D721Med (cell line): ENCODE results near the gene ZBTB49.

ENCODE experiments used
- DNase-seq: peaks from one replicate; pipeline ENCODE4 v3.0.0; 2011; ENCODE audit warnings: low spot score; ENCODE audit not compliant: insufficient read length
- FAIRE-seq: peaks from 2 replicates; lab custom pipeline; 2011; peaks lifted over from hg19 to GRCh38; lab: Jason Lieb, UNC
- CTCF ChIP-seq: IDR thresholded peaks from 2 replicates; pipeline ENCODE4 v1.5.1; 2012; ENCODE audit warnings: mild to moderate bottlenecking, control low read depth; ENCODE audit not compliant: insufficient read depth; ENCODE audit errors: missing control alignments

Gene ZBTB49

DNA sequence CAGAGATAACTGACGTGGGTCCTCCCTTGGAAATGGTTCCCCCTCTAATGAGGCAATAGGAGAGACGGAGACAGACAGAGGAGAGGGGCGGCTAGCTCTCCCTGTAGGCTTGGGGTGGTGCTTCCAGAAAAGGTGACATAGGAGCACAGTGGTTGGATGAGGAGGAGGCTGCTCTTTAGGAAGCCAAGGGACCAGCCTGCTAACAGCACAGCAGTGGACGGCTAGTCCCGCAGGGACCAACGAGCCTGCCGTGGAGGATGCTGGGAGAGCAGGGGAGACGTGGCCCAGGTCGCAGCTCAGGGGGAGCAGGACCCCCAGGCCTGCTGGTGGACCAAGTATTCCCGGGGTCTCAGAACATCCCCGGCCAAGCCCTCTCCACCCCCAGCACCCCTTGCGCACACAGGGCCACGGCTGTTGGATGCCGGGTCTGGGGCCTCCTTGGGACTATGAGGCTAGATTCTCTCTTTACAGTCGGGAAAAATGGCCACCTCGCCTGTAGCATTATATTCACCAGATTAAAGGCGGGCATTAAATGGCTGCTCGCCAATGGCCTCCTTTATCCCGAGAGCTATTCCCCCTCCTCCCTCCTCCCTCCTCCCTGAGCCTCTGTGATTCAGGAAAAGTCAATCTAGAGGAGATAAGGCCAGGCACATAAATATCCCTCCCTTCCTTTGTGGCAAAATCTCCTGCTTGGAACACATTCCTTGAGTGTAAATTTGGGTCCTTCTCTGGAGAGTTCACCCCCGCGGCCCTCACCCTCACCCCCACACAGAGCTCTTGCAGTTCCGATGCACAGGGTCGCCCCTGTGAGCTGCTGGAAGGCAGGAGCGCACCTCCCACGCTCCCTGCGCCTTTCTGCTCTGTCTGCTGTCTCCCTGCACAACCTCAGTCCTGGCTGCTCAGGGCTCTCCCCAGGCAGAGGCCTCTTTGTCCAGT lies 66.3 kb downstream of the ZBTB49 start:
- TF ChIP-seq CTCF: no peak
- FAIRE-seq (no peak), DNase-seq (no peak)

DNA sequence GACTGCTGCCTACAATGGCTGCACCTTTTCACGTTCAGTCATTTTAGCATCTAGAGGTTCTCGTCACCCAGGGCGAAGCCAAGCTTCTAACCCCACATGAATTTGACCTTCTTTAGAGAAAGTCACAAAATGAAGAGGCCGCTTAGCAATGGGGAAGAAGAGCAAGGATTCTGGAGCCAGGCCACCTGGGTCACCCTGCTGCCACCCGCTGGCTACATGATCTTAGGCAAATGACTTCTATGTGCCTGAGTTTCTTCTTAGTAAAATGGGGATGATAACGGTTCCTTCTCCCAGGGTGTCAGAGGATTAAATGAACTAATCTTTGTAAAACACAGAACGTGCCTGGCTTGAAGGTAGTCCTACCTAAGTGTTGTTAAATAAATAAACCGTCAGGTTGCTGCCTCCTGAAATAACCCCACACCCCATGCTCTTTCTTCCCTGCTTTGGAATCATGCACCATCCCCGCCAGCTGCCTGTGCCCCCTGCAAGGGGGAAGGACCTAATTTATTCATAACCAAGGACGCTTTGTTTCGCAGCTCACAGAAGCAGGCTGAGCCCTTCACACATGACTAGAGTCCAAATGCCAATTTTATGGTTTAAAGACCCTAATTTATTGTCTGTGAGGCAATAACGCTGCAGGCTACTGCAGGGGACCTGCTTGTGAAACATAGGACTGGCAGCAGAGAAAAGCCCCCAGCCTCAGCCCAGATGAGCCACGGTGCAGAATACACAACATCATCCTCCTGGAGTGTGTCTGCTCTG lies 68.2 kb downstream of the ZBTB49 start:
- FAIRE-seq: no peak
- DNase-seq: no peak
- TF ChIP-seq CTCF: no peak

- DNase-seq: no peak
- no peak for TF ChIP-seq CTCF
- no peak for FAIRE-seq
Measured at GRCh38 chr4:4361883-4362282, 71.8 kb downstream of the ZBTB49 start.

DNA sequence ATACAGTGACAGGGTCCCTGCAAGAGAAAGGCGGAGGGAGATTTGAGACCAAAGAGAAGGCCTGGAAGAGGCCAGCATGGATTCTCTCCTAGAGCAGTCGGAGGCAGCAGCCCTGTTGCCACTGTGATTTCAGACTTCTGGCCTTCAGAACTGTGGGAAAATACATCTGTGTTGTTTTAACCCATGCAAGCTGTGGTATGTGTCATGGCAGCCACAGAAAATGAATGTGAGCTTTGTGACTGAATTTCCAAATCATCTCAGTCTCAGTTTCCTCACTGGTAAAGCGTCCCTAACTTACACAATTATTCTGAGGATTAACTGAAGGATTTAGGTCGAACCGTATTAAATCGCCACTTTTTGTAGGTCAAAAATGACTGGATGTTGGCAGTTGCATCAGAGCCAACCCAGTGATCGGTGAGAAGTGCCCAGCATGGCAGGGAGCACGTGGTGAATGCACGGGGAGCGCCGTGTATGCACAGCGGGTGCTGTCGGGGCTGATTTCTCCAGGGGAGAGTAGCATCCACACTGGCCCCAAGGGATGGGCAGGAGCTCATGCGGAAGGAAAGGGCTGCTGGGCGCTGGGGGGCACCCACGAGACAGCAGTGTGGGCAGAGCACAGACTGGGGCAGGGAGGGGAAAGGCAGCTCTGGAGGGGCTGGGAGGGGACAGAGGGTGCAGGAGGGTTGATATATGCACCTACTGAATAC lies 73.1 kb downstream of the ZBTB49 start:
- no peak for FAIRE-seq
- no peak for DNase-seq
- TF ChIP-seq CTCF: peak; percentile 15

- no peak for FAIRE-seq
- no peak for DNase-seq
- TF ChIP-seq CTCF: no peak
Measured at GRCh38 chr4:4364061-4364460, 74.0 kb downstream of the ZBTB49 start.

GRCh38 chr4:4364486-4365208 lies 74.6 kb downstream of the ZBTB49 start:
- no peak for FAIRE-seq
- TF ChIP-seq CTCF: no peak
- no peak for DNase-seq
